ENCODE data around the gene TMSB10.

DNA sequence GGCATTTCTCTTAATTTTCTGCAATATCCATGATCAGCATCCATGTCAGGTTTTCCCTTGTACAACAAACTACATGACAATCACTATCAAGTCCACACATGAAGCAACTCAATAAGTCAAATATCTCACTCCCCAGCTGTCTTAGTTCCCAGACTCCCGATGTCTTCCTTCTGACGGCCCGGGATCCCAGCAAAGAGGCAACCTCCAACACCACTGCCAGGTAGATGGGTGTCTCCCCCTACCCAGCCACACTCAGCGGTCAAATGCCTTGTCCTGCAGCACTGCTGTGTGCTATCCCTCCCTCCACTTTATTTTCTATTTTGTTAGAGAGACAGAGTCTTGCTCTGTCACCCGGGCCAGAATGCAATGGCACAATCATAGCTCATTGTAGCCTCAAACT lies 47.9 kb upstream of the TMSB10 start:
- TF ChIP-seq GATA2 (IDR thresholded peaks at IDR 0.05; ENCODE audit: low read depth, low read length) (no peak), GATA3 (IDR thresholded peaks at IDR 0.05; ENCODE audit: low read depth, low read length) (no peak)

Measured in SH-SY5Y (cell line).